Gastrocnemius medialis (tissue), 4 donors: ENCODE measurements around the gene C3orf52.

Experiments
- POLR2A ChIP-seq, 2 donors: fragments of 450-650 bp; IDR thresholded peaks; one replicate each; pipeline ENCODE4 v1.6.1; 2017; ENCODE audit warnings: antibody characterized with exemption in 2 of 2, mild to moderate bottlenecking in 2 of 2, moderate library complexity in 2 of 2
- TF ChIP-seq, protein P1 (sequence below), 5 experiments: fragments of 450-650 bp in 3 of 5; fragments of 200-600 bp in 2 of 5; sonication (generic) in 2 of 5; IDR thresholded peaks in 4 of 5; conservative IDR thresholded peaks in 1 of 5; 1 replicate in 4 of 5; 2 replicates in 1 of 5; pipeline ENCODE4 v1.5.1; 2016 to 2019; ENCODE audit warnings: antibody characterized with exemption in 5 of 5, mild to moderate bottlenecking in 3 of 5, moderate library complexity in 3 of 5

DNA sequence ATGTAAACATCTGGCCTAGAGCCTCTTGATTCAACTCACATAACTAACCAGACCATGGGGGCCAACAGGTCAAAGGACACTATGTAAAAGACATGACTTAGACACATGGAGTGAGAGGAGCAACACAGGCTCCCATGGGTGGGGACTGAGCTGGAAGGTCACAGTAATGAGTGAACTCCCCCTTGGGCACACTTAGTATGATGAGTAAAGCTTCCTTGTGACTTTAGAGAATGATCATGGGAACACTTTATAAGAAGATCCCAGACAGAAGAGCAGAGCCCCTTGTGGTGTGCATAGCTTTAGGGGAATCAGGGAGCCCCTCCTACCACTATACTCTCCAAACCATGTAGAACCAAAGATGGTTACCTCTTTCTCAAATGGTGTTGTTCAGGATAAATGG is 36.7 kb downstream of the C3orf52 start:
- no peak for TF ChIP-seq POLR2A (IDR thresholded peaks at IDR 0.05)
- TF ChIP-seq, protein P1, sequence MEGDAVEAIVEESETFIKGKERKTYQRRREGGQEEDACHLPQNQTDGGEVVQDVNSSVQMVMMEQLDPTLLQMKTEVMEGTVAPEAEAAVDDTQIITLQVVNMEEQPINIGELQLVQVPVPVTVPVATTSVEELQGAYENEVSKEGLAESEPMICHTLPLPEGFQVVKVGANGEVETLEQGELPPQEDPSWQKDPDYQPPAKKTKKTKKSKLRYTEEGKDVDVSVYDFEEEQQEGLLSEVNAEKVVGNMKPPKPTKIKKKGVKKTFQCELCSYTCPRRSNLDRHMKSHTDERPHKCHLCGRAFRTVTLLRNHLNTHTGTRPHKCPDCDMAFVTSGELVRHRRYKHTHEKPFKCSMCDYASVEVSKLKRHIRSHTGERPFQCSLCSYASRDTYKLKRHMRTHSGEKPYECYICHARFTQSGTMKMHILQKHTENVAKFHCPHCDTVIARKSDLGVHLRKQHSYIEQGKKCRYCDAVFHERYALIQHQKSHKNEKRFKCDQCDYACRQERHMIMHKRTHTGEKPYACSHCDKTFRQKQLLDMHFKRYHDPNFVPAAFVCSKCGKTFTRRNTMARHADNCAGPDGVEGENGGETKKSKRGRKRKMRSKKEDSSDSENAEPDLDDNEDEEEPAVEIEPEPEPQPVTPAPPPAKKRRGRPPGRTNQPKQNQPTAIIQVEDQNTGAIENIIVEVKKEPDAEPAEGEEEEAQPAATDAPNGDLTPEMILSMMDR (IDR thresholded peaks at IDR 0.05 in 4 of 5, conservative IDR thresholded peaks at IDR 0.05 in 1 of 5): no peak
